Stimulated activated CD8-positive, alpha-beta memory T cell treated with anti-CD3 and anti-CD28 coated beads, Interleukin-12 subunit alpha, Interleukin-12 subunit beta, amount 100 ng/mL, for 24 hours (primary cell): ENCODE data around the gene GAGE10.
"Not testable (repeated sequence)": the region's sequence is repeated elsewhere in the genome, so short reads cannot be mapped to it uniquely, and the experiment has no call there.

ENCODE experiments used
- DNase-seq: peaks from one replicate; pipeline ENCODE4 v3.0.0-alpha.2; 2020; ENCODE audit errors: extremely low read depth

Gene GAGE10

GRCh38 chrX:49276207-49276606, 27.2 kb upstream of the GAGE10 start:
- no peak for DNase-seq

DNA sequence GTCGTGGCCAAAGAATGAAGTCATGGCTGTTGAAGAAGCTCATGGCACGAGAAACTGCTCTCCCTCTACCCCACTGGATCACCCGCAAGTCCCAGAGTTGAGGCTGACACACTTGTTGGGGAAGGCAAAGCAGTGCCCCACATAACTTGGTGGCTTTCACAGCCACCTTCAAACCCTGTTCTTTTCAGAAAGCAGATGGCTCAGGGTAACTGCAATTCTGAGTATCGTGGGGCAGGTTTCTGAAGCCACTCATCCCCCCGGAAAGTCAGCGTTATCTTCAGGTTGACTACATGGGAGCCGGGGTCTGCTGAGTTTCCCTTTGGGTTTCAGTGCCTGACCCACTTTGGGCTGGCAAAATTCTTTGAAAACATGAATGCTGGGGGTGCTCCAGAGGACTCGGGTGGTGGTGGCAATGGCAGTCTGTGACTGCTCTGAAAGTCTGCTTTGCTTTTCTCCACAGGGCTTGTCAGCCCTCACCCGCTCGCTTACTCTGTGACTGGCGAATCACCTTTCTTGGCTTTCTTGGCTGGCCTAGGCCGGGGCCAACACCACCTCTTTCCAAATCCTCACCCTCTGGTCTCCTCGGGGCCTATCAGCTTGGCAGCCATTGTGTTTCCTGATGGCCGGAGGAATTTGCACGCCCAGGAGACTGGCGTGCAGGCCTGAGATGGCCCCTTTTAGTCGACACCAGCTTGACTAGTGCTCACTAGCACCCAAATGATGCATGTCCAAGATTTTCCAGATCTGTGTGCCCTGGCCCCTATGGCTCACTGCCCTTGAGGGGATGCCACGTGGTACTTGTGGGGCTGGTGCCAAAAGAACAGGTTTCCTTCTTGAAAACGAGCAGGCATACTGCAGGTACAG, 26.5 kb upstream of the GAGE10 start:
- no peak for DNase-seq

- DNase-seq, result no peak
Measured at GRCh38 chrX:49277535-49277830, 26.0 kb upstream of the GAGE10 start.

GRCh38 chrX:49278081-49278480, 25.4 kb upstream of the GAGE10 start:
- no peak for DNase-seq

- DNase-seq, result no peak
Measured at GRCh38 chrX:49282647-49283011, 20.8 kb upstream of the GAGE10 start.

DNA sequence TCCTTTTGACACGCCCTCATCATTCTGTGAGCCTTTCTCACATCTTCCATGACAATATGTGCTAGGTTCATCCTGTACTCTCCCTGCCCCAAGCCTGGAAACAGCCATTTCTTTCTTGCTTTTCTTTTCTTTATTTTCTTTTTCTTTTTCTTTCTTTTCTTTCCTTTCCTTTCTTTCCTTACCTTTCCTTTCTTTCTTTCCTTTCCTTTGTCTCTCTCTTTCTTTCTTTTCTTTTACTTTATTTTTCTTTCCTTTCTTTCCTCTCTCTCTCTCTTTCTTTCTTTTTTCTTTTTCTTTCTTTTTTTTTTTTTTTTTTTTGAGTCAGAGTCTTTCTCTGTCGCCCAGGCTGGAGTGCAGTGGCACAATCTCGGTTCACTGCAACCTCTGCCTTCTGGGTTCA, 19.2 kb upstream of the GAGE10 start:
- DNase-seq, result no peak

DNA sequence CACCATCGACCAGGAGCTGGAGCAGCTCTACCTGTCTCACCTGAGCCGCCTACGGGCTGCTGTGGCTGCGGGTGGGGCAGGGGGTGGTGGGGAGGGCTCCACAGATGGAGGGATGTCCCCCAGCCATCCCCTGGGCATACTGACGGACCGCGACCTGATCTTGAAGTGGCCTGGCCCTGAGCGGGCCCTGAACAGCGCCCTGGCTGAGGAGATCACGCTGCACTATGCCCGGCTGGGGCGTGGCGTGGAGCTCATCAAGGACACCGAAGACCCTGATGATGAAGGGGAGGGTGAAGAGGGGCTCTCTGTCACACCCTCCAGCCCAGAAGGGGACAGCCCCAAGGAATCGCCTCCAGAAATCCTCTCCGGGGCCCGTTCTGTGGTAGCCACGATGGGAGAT, 17.3 kb upstream of the GAGE10 start:
- no peak for DNase-seq

DNA sequence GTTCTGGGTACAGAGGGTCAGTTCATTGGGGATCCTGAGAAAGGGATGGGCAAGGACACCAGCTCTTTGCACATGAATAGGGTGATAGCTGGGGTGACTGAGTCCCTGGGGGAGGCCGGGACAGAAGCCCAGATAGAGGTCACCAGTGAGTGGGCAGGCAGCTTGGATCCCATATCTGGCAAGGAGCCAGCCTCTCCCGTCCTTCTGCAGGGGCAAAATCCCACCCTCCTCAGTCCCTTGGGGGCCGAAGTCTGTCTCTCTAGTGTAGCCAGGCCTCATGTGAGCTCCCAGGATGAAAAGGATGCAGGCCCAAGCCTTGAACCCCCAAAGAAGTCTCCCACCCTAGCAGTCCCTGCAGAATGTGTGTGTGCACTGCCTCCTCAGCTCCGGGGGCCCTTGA, 16.9 kb upstream of the GAGE10 start:
- DNase-seq, result no peak

GRCh38 chrX:49287665-49288064, 15.8 kb upstream of the GAGE10 start:
- DNase-seq, result no peak

GRCh38 chrX:49290215-49290614, 13.2 kb upstream of the GAGE10 start:
- DNase-seq, result no peak

DNA sequence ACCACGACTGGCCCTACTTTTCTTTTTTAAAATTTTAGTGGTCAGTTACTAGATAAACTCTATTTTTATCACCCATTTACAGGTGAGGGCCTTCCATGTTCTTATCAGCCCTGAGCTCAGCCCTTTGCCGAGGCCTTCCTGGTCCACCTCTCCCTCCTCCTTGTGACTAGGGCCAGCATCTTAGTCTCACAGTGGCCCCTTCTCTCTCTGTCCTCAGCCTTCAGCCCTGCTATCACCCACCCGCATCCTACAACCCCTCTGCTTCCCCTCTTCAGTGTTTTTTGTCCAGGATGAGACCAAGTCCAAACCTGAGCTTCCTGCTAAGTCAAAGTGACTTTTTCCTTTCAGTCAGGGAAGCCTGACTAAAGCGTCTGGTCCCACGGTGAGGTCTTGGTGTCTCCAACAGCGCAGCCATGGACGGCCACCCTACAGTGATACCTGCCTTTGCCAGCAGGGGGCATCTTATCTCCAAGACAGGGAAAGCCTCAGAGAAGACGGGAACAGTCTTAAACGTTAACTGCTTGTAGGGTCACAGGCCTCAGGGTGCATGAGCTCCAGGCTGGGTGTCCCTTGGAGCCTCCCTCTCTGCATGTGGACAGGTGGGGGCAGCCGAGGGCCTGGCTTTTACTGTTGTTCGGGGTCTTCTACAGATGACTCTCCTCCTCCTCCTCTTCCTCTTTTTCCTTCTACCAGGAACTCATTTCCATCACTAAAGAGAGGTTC, 11.7 kb upstream of the GAGE10 start:
- no peak for DNase-seq

DNA sequence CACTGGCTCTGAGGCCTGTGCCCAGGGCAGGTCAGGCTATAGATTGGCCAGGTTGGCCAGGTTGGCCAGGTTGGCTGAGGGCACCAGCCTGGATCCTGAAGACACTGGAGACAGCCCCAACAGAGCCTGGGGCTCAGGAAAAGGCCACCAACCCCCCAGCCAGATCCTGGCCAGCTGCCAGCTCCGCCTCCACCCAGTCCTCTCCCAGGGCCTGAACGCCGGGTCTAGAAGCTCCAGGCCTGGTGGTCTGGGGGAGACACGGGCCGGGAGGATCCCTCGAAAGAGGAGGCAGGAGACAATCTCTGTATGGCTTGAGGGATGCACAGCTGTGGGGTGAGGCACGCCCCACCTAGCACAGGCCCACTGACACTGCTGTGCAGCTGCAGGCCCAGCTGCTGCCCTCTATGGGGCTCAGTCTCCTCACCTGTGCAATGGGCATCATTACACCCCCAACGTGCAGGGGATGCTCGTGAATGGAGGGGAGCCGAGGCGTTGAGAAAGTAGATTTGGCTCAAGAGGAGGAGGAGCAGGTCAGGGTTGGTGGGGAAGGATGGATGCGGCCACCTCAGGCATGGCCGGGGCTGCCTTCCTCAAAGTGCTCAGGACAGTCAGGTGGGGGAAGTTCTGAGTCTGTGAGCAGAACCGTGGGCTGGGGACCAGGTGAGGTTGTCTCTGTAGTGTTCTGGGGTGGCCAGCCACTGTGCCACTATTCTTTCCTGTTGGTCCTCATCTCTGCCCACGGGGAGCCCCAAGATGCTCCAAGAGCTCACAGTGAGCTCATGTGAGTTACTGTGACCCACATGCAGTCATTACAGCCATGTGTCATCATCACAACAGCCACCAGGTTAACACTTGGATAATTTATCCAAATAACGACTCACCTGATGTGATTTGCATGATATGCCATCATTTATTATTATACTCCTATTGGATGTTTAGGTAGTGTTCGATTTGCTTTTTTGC, 10.8 kb upstream of the GAGE10 start:
- no peak for DNase-seq

DNA sequence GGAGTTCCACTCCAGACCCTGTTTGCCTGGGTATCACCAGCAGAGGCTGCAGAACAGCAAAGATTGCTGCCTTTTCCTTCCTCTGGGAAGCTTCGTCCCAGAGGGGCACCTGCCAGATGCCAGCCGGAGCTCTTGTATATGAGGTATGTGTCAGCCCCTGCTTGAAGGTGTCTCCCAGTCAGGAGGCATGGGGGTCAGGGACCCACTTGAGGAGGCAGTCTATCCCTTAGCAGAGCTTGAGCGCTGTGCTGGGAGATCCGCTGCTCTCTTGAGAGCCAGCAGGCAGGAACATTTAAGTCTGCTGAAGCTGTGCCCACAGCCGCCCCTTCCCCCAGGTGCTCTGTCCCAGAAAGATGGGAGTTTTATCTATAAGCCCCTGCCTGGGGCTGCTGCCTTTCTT, 4.2 kb upstream of the GAGE10 start:
- DNase-seq, result not testable (repeated sequence)

GRCh38 chrX:49300703-49301102, 2.7 kb upstream of the GAGE10 start:
- DNase-seq, result no peak

DNA sequence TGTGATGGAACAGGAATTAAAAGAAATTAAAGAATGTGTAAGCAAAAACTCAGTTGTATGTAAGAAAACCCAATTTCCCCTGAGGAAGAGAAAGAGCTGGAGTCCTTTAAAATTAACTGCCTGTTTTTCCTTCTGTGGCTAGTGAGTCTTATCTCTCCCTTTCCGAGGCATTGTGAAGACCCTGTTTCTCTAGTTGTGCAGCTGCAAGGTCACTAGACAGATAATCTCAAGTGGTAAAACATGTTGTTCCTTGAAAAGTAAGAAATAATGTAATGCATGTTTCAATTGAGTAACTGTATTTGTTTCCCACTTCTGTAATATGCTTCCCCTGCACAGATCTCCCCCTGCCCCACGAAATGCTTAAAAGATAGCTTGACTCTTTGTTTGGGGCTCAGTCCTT, 4.3 kb downstream of the GAGE10 start:
- not testable (repeated sequence) for DNase-seq

- DNase-seq, result no peak
Measured at GRCh38 chrX:49308604-49309269, 5.3 kb downstream of the GAGE10 start.

DNA sequence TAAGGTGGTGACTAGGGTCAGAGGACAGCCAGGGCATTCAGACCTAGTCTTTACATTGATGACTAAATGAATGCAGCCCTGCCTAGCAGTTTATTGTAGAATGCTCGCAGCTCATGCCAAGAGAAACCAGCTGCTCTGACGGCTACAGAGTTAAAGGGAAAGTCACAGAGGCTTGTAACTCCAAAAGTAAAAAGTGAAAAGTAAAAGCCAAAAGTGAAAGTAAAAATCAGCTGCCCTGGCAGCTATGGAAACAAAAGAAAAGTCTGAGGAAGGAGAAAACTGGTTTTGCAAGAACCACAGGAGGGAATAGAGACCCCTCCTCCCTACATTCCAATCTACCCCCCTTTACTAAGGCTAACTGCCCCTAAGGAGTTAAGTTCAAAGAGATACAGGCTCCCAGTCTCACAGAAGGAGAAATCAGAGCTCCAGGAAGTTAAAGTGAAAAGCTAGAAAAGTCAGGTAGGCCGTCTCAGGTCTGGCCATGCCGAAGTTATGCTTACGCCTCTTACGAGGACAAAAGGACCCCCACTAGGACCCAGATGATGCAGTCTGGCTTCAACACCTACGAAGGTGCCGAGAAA, 6.0 kb downstream of the GAGE10 start:
- no peak for DNase-seq

DNA sequence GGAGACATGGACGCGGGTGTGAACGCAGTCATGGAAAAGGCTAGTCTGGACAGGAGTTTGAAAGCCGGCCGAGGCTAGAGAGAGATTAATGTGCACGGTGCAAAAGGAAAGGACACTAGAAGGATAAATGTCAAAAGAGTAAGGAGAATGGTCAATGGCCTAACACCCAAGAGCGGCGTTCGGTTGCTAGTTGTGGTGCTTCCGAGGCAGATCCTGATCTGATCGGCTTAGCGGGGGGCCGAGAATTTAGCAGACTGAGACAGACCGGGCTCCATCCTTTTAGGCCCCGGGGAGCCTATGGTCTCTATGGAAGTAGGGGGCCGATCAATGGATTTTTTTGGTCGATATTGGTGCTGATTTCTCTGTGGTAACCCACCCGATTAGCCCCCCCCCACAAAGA, 6.9 kb downstream of the GAGE10 start:
- no peak for DNase-seq

DNA sequence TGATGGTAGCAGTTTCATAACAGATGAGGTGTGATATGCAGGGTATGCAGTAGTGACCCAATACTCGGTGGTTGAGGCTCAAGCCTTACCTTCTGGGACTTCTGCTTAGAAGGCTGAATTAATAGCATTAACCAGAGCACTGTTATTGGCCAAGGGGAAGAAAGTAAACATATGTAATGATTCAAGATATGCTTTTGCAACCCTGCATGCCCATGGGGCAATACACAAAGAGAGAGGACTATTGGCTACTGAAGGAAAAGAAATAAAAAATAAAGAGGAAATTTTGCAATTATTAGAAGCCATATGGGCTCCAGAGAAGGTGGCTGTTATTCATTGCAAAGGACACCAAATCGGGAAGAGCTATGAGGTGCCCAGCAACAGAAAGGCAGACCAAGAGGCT, 8.7 kb downstream of the GAGE10 start:
- no peak for DNase-seq

DNA sequence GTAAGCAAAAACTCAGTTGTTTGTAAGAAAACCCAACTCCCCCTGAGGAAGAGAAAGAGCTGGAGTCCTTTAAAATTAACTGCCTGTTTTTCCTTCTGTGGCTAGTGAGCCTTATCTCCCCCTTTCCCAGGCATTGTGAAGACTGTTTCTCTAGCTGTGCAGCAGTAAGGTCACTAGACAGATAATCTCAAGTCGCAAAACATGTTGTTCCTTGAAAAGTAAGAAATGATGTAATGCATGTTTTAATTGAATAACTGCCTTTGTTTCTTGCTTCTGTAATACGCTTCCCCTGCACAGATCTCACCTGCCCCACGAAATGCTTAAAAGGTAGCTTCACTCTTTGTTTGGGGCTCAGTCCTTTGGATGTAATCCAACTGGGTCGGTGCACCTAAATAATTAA, 12.6 kb downstream of the GAGE10 start:
- DNase-seq, result no peak

DNA sequence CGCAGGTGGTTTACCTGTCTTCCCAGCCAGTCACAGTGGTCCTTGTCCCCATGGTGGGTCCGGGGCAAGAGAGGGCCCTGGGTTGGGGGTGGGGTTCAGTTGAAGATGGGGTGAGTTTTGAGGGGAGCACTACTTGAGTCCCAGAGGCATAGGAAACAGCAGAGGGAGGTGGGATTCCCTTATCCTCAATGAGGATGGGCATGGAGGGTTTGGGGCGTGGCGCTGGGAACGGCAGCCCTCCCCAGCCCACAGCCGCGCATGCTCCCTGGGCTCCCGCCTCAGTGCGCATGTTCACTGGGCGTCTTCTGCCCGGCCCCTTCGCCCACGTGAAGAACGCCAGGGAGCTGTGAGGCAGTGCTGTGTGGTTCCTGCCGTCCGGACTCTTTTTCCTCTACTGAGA, 18.3 kb downstream of the GAGE10 start, which contains the start of gene GAGE12J:
GAGE12J (plus strand) TSS at position 301 of the 400 bp plus-strand sequence. CDS start 1,157 bp downstream, outside the sequence.
- DNase-seq, result not testable (repeated sequence)
